GM12865 (cell line): ENCODE measurements around the gene PELO.

Experiments used
- DNase-seq: peaks from one replicate; pipeline ENCODE4 v3.0.0; 2010; ENCODE audit warnings: low read depth
- H3K4me3 ChIP-seq: 2 replicates; pipeline ENCODE4 v1.5.1; 2011; ENCODE audit warnings: mild to moderate bottlenecking, low read depth, low read length, control low read depth
- TF ChIP-seq, protein P1 (sequence below): IDR thresholded peaks from 2 replicates; pipeline ENCODE4 v1.5.1; 2011; ENCODE audit warnings: low read length, control low read depth, low read depth, inconsistent platforms; ENCODE audit not compliant: insufficient read depth; ENCODE audit errors: missing control alignments

The PELO gene

DNA sequence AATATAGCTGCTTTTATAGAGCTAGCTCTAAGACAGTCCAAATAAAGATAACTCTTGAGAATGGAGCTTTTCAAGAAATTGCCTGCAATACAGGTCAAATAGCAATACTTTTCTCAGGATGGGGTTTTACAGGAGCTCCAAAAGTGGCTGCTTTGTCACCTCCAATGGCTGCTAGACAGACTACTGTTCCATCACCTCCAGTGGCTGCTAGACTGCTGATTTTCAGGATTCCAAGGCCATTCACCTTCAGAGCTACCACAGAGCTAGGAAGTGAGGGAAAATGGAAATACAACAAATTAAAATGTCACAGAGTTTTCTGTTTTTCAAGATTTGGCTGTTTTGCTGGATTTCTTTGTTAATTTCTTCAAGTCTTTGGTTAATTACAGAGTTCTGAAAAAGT, 8.5 kb upstream of the PELO start:
- no peak for DNase-seq
- TF ChIP-seq, protein P1, sequence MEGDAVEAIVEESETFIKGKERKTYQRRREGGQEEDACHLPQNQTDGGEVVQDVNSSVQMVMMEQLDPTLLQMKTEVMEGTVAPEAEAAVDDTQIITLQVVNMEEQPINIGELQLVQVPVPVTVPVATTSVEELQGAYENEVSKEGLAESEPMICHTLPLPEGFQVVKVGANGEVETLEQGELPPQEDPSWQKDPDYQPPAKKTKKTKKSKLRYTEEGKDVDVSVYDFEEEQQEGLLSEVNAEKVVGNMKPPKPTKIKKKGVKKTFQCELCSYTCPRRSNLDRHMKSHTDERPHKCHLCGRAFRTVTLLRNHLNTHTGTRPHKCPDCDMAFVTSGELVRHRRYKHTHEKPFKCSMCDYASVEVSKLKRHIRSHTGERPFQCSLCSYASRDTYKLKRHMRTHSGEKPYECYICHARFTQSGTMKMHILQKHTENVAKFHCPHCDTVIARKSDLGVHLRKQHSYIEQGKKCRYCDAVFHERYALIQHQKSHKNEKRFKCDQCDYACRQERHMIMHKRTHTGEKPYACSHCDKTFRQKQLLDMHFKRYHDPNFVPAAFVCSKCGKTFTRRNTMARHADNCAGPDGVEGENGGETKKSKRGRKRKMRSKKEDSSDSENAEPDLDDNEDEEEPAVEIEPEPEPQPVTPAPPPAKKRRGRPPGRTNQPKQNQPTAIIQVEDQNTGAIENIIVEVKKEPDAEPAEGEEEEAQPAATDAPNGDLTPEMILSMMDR, result no peak
- H3K4me3 ChIP-seq, result no peak overlapping the region

DNA sequence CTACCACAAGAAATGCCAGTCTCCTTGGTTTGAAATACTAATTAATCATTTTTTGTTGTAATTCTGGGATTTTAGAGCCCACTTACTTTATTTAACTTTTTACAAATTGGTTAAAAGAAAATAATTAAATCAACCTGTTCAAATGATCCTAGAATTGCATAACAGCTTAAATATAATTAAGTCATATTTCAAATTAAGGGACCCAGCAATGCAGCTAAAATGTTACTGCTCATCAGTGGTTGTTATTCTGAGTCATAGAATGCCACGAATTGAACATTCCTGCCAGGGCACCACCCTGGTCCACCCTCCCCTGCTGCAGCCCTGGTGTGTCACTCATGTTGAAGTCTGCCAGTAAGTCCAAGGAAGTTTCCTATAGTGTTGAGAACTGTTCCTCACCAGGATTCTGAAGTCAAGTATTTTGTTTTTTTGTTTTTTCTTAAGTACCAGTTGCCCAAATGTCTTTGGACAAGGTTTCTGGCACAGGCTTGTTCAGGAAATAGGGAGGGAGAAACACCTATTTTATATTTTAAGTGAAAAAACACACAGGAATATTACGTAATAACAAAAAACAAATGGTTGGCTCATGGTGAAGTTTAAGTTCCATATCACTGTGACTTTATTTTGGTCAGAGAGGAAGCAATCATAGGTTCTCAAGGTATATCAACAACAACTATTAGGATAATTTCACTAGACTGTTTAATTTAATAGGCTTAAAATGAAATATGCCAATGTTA, 4.3 kb upstream of the PELO start:
- TF ChIP-seq, protein P1, result no peak
- DNase-seq, result no peak
- H3K4me3 ChIP-seq, result no peak overlapping the region

DNA sequence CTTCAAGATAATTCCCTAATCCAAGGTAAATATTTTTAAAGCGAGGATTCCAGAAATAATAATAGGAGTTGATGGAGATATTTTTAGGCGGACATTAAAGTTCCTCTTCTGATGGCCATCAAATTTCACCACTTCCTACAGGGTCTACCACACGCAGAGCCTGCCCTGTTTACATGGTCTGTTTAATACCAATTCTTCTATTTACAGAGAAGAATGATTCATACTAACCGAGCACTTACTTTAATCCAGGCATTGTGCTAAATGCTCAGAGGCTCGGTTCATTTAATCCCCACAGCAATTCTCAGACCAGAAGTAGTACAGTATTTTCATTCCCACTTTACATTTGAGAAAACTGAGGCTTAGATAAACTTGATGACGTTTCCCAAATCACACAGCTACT, 3.0 kb upstream of the PELO start:
- no peak for DNase-seq
- H3K4me3 ChIP-seq, result no peak overlapping the region
- TF ChIP-seq, protein P1, result no peak

DNA sequence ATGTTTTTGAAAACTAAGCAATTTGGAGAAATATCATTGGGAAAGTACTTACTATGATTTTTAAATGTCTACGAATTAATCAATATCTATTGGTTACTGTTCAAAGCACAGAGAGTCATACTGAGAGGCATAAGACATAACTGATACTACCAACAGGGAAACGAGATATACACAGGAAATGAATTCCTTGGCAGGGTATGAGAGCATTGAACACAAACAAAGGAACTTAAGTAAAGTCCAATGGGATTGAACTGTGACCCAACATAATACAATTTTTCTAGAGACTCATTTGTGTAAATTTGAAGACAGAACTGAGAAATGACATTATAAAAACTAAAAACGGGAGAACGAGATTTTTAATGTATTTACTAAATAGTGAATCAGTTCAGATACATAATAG, 1.3 kb upstream of the PELO start:
- TF ChIP-seq, protein P1, result no peak
- no peak for DNase-seq
- no peak overlapping the region for H3K4me3 ChIP-seq

DNA sequence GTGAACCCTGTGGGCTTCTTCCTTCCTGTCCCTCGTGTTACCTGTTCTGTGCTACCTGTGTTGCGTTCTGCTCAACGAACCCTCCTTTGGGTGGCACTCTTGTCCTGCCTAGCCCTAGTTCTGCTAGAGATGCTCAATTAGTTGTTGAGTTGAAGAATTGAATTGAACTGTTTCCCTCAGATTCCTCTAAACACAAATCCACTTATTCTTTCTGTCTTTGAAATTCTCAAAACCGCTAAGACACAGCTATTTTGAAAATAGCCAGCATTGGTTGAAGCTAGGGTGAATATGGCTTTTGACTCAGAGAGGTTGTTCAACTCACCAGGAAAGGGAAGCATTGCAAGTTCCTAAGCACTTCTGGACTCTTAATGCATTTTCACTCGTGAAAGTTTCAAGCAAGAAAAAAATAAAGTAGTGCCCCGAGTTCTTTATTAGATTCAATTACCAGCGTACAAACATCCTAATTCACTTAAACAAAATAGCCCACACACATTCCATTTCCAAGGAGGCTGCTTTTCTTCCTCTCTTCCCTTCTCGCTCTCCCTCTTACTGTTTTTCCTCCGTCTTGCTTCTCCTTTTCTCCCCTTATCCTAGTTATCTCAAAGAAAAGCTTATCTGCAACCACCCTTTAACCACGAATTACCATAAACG, 642 bp upstream of the PELO start:
- H3K4me3 ChIP-seq, result peak overlapping the region; percentile 68
- DNase-seq, result peak; percentile 38

DNA sequence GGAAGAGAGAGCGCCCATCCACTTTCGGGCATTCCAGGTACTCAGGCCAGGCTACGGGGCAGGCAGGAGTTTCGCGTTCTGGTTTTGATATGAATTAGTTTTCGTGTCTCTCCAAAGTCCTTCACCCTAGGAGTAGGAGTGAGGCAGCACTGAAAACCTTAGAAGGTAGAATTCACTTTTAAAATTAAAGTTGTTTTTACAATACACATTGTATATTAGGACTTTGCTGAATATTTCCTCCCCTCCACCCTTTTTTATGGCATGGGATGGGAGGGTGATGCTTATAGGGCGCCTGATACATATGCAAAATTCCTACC, 747 bp downstream of the PELO start:
- H3K4me3 ChIP-seq, result peak overlapping the region; percentile 68
- TF ChIP-seq, protein P1, result no peak
- no peak for DNase-seq

More for the DNA sequence above, 642 bp upstream of the PELO start:
- TF ChIP-seq, protein P1, result peak; percentile 35
